Left lung (tissue), 10 donors: ENCODE measurements around the gene NTSR2. TPM values are rescaled to one million over a fixed set of nuclear protein-coding genes. Genes with fewer than 3 reads are reported as not detected.

Experiments used
- ATAC-seq: fragments of 200-7000 bp; cut with Tn5 transposase; one replicate; pipeline ENCODE4 v1.9.1; 2020; ENCODE audit warnings: moderate library complexity
- DNase-seq, 4 donors: peaks; one replicate each; pipeline ENCODE4 v3.0.0-alpha.2; 2013 to 2020
- H3K27ac ChIP-seq, 2 donors: fragments of 200-600 bp; sonication (generic) in 1 of 2; one replicate each; pipeline versions ENCODE4 v1.5.0 to v1.8.0; 2020 to 2021
- H3K27me3 ChIP-seq, 2 donors: fragments of 200-600 bp; sonication (generic) in 1 of 2; one replicate each; pipeline versions ENCODE4 v1.5.0 to v1.8.0; 2020 to 2021
- H3K36me3 ChIP-seq, 2 donors: fragments of 200-600 bp; sonication (generic) in 1 of 2; one replicate each; pipeline versions ENCODE4 v1.5.0 to v1.8.0; 2020 to 2021
- H3K4me1 ChIP-seq, 2 donors: fragments of 200-600 bp; one replicate each; pipeline ENCODE4 v1.8.0; 2021
- H3K4me3 ChIP-seq, 2 donors: fragments of 200-600 bp; sonication (generic) in 1 of 2; one replicate each; pipeline versions ENCODE4 v1.5.0 to v1.8.0; 2020 to 2021; ENCODE audit warnings: mild to moderate bottlenecking in 1 of 2
- H3K9me3 ChIP-seq, 2 donors: fragments of 200-600 bp; sonication (generic) in 1 of 2; one replicate each; pipeline versions ENCODE4 v1.5.0 to v1.8.0; 2020 to 2021
- intact Hi-C, 2 donors: fragments of 100-400 bp; cut with DNase I; formaldehyde crosslinking; loops; one replicate each; pipeline versions ENCODE4 v1.11.2 to v1.14.2; 2022
- polyA plus RNA-seq, 6 donors: library from polyadenylated mRNA; unstranded; fragments of 120-200 nt; gene quantifications; one replicate each; pipeline ENCODE4 v1.2.1, GENCODE V29; 2013; ENCODE audit not compliant: insufficient read length in 6 of 6
- total RNA-seq, 2 donors: library from RNA; stranded (reverse); fragmentation: NEBNext Ultra II Directional; extraction: Animal tissue kit (Norgen Biotek cat#: 25700); gene quantifications; one replicate each; pipeline ENCODE4 v1.2.1, GENCODE V29; 2021
- TF ChIP-seq, protein P1 (sequence below), 2 donors: fragments of 200-600 bp; sonication (generic) in 1 of 2; IDR thresholded peaks; one replicate each; pipeline versions ENCODE4 v1.5.0 to v1.8.0; 2021; ENCODE audit warnings: antibody characterized with exemption in 2 of 2
- donor health status: DM: no; HTN: yes; CAD: no.
- donor health status: DM: no; HTN: no; CAD: no.

NTSR2 gene
- total and polyA plus RNA-seq, 8 donors: not detected

DNA sequence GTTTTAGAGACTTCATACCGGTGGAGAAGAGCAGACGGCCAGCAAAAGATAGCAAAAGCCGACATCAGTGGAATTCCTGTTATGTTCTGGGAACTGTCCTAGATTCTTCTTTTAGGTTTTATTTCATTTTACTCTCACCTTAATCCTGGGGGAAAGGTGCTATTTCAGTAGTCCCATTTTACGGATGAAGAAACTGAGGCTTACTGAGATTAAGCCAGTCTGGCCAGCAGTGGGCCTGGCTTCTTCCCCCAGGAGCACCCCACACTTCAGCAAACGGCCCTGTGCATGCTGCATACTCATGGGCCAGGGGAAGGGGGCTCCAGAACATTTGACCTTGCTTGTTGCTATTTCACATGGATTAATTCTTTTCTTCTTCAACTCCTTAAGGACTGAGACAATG, 56.7 kb downstream of the NTSR2 start:
- Histone ChIP-seq H3K9me3 (no peaks in the 10 kb centered on the region), H3K36me3 (no peaks in the 10 kb centered on the region), H3K27me3 (no peaks in the 10 kb centered on the region), H3K27ac (no peak overlapping the region), H3K4me3 (no peak overlapping the region), H3K4me1 (no peaks in the 10 kb centered on the region)
- no peak for DNase-seq
- TF ChIP-seq, protein P1, sequence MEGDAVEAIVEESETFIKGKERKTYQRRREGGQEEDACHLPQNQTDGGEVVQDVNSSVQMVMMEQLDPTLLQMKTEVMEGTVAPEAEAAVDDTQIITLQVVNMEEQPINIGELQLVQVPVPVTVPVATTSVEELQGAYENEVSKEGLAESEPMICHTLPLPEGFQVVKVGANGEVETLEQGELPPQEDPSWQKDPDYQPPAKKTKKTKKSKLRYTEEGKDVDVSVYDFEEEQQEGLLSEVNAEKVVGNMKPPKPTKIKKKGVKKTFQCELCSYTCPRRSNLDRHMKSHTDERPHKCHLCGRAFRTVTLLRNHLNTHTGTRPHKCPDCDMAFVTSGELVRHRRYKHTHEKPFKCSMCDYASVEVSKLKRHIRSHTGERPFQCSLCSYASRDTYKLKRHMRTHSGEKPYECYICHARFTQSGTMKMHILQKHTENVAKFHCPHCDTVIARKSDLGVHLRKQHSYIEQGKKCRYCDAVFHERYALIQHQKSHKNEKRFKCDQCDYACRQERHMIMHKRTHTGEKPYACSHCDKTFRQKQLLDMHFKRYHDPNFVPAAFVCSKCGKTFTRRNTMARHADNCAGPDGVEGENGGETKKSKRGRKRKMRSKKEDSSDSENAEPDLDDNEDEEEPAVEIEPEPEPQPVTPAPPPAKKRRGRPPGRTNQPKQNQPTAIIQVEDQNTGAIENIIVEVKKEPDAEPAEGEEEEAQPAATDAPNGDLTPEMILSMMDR (IDR thresholded peaks at IDR 0.05): no peak
- intact Hi-C loops: no loop called here
- ATAC-seq: no peak

DNA sequence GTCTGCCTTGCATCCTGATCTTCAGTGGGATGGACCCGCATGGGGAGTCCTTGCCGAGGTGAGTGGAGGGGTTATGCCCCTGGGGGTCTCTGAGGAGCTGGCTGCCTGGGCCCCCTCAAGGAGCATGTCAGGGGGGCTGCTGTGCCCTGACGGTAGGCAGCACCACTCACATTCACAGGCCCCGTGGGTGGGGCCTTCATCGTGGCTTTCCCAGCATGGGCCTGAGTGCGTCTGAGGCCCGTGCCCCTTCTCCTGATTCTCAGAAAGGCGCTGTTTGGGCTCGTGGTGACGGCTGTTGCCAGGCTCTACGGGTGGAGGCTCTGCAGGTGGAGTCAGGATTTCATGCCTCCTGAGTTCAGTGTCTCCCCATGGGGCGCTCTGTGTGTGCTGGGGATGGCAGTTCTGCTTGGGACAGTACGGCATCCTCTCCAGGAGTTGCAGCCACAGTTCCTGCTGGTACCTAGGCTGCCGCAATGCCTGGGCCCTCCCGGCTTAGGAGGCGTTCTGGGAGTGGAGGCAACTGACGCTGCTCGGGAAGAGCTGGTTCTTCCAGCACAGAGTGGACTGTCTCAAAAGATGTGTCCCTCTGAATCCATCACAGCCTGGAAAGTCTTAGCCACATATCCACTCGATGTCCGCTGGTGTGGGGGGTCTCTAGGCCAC, 57.3 kb downstream of the NTSR2 start:
- no peaks in the 10 kb centered on the region for H3K4me1 ChIP-seq
- intact Hi-C loops: no loop called here
- no peaks in the 10 kb centered on the region for H3K27me3 ChIP-seq
- no peaks in the 10 kb centered on the region for H3K9me3 ChIP-seq
- H3K27ac ChIP-seq: no peak overlapping the region
- no peaks in the 10 kb centered on the region for H3K36me3 ChIP-seq
- DNase-seq (no peak), ATAC-seq (no peak)
- TF ChIP-seq, protein P1 (IDR thresholded peaks at IDR 0.05): no peak
- H3K4me3 ChIP-seq: no peak overlapping the region

DNA sequence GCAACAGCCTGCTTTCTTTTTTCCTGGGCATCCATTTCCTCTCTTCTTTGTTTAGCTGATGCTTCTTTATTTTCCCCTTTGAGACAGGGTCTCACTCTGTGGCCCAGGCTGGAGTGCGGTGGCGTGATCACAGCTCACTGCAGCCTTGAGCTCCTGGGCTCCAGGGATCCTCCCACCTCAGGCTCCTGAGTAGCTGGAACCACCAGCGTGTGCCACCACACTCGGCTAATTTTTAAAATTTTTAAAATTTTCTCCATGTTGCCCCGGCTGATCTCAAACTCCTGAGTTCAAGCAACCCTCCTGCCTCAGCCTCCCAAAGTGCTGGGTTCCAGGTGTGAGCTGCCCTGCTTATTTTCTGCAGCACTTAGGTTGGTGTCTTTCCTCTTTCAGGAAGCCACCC, 58.7 kb downstream of the NTSR2 start:
- no peaks in the 10 kb centered on the region for H3K4me1 ChIP-seq
- H3K36me3 ChIP-seq: no peaks in the 10 kb centered on the region
- DNase-seq (no peak), ATAC-seq (no peak)
- intact Hi-C loops: no loop called here
- H3K27ac ChIP-seq: no peak overlapping the region
- H3K27me3 ChIP-seq: no peaks in the 10 kb centered on the region
- TF ChIP-seq, protein P1 (IDR thresholded peaks at IDR 0.05): no peak
- H3K4me3 ChIP-seq: no peak overlapping the region
- no peaks in the 10 kb centered on the region for H3K9me3 ChIP-seq

DNA sequence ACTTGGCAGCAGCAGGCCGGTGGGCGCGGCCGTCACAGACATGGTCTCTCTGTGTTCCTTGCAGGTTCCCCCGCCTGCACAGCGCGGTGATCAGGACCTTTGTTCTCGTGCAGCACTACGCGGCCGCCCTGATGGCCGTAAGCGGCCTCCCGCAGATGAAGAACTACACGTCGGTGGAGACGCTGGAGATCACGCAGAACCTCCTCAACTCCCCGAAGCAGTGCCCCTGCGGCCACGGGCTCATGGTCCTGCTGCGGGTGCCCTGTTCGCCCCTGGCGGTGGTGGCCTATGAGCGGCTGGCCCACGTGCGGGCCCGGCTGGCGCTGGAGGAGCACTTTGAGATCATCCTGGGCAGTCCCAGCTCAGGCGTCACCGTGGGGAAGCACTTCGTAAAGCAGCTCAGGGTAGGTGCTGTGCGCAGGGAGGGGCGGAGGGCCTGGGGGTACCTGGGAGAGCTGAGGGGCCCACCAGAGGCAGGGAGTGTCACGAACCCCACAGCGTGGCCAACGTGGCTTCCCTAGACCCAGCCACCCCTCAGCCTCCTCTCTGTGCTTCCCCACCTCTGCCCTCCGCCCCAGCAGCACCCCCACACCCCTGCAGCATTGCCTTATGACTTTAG, 59.3 kb downstream of the NTSR2 start:
- Histone ChIP-seq H3K27me3 (no peaks in the 10 kb centered on the region), H3K27ac (no peak overlapping the region), H3K9me3 (no peaks in the 10 kb centered on the region), H3K4me1 (no peaks in the 10 kb centered on the region), H3K36me3 (no peaks in the 10 kb centered on the region), H3K4me3 (no peak overlapping the region)
- DNase-seq (peak in 1 of 4 donors; percentile 72), ATAC-seq (no peak)
- intact Hi-C loops: no loop called here
- TF ChIP-seq, protein P1 (IDR thresholded peaks at IDR 0.05): no peak

Other genes starting within 250 kb of the NTSR2 start
- 10 to 100 TPM in 1 of 2 donors, 1 to 10 TPM in 1; 8.7 to 15.4 TPM for gene E2F6, start 204.0 kb downstream of the NTSR2 start, total RNA-seq
- 10 to 100 TPM; 17.9 to 21.7 (median 18.3) TPM for gene E2F6, start 204.0 kb downstream of the NTSR2 start, polyA plus RNA-seq
- gene GREB1, start 136.2 kb downstream of the NTSR2 start, total RNA-seq: 1 to 10 TPM; 1.6 to 3.1 TPM
- gene GREB1, start 136.2 kb downstream of the NTSR2 start, polyA plus RNA-seq: 10 to 100 TPM; 11.5 to 19.1 (median 13.4) TPM
- gene LPIN1, start 76.4 kb upstream of the NTSR2 start, total RNA-seq: 10 to 100 TPM; 33.1 to 47.2 TPM
- gene LPIN1, start 76.4 kb upstream of the NTSR2 start, polyA plus RNA-seq: 10 to 100 TPM; 16.4 to 24.2 (median 19.4) TPM